GM19239 (cell line): ENCODE data around the gene PHTF2.
"Not testable (repeated sequence)": the region's sequence is repeated elsewhere in the genome, so short reads cannot be mapped to it uniquely, and the experiment has no call there.

Source experiments
- DNase-seq: peaks from one replicate; pipeline ENCODE4 v3.0.0; 2011; ENCODE audit warnings: low spot score; ENCODE audit not compliant: insufficient read length
- FAIRE-seq: peaks from 2 replicates; lab custom pipeline; 2011; peaks lifted over from hg19 to GRCh38; lab: Jason Lieb, UNC

Gene PHTF2

DNA sequence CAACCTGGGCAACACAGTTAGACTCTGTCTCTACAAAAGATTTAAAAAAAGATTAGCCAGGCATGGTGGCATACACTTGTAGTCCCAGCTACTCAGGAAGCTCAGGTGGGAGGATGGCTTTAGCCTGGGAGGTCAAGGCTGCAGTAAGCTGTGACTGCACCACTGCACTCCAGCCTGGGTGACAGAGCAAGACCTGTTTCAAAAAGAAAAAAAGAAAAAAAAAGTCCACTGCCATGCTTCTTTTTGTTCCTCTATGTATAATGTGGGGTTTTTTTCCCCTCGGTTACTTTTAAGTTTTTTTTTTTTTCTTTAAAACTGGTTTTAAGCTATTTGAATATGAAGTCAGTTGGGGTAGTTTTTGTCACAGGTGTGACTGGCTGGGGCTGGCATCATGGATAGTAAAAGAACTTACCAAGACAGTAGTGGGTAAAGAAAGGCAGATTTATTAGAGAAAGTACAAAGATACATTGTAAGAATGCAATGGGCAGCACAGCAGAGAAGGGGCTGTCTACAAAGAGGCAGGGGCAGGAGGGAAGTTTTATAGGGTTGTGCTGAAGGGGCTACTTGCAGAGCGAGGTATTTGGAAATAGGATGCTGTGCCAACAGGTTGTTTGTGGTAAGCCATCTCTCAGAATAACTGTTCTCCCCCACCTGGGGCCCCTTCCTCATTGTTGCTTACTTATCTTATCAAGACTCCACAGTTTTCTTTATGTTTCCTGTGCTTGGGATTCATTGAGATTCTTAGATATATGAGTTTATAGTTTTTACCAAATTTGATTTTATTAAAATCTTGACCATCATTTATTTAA is 177.3 kb downstream of the PHTF2 start:
- FAIRE-seq (no peak), DNase-seq (no peak)

DNA sequence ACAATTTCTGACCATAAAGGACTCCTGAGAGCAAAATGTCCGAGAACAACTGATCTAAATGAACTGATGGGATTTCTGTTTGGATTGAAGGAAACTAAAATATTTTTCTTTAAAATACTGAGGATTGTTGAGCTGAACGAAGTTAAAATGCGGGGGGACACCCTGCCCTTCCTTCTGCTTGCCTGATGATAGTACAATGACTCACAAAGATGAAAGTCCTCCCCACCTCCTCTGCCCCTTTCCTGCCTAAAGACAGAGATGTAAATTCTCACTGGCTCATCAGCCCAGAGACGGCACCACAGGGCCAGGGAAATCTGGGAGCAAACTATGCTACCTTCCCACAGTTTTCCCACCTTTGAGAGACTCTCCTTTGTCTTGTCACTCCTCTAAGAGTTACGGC is 180.6 kb downstream of the PHTF2 start:
- FAIRE-seq: no peak
- DNase-seq: no peak

DNA sequence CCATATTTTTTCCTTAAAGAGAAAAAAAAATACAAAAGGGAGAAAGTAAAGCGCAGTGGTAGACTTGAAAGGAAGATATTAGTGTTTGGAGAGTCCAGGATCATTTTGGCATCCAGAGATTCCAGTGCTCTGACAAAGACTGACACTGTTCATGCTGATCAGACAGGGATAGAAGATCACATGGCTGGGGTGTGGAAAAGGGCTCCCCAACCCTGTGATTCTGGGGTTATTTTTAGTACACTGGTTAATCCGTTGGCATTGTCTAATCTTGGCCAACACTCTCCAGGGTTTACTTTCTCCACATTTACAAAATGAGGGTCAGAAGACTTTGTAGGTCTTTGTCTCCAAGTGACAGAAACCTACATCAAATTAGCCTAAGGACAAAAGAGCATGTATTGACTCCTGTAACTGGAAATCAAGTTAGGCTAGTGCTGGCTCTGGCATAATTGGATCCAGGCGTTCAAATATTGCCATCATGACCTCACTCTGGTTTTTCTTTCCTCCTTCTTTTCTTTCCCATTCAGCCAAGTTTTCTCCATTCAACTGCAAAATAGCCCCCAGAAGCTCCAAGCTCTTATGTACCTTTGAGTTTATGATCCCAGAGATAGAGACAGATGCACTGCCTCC is 181.6 kb downstream of the PHTF2 start:
- FAIRE-seq (no peak), DNase-seq (no peak)

DNA sequence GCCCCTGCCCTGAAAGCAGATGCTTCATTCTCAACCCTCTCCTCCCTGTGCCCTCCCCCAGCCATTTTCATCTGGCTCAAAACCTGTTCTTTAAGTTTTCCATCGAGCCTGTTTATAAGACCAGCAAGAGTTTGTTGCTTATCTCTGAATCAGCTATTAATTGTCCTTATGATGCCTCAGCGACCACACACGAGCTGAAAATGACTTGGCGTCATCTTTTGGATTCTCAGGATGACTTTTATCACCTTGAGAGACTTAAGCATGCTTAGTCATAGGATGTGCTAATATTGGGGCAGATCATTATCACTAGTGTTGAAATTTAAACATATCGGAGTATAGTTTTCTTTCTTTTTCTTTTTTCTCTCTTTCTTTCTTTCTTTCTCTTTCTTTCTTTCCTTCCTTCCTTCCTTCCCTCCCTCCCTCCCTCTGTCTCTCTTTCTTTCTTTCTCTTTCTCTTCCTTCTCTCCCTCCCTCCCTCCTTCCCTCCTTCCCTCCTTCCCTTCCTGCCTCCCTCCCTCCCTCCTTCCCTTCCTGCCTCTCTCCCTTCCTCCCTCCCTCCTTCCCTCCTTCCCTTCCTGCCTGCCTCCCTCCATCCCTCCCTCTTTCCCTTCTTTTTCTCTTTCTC is 184.5 kb downstream of the PHTF2 start:
- FAIRE-seq (no peak), DNase-seq (no peak)

DNA sequence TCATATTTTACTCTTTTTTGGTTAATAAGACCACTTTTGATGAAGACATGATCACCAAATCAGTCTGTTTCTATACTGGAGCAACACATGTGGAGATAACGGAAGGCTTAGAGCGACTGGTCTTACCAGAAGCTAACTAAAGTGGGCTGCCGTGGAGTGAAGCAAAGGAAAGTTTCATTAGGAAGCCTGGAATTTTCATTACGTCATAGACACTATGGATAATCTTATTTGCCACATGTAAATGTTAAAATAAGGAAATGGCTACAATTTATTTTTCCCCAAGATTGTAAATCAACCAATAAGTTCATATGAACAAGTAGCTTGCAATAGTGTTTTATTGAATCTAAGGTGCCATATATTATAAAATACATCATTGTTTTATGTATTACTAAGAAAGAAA is 185.4 kb downstream of the PHTF2 start:
- FAIRE-seq (no peak), DNase-seq (no peak)

DNA sequence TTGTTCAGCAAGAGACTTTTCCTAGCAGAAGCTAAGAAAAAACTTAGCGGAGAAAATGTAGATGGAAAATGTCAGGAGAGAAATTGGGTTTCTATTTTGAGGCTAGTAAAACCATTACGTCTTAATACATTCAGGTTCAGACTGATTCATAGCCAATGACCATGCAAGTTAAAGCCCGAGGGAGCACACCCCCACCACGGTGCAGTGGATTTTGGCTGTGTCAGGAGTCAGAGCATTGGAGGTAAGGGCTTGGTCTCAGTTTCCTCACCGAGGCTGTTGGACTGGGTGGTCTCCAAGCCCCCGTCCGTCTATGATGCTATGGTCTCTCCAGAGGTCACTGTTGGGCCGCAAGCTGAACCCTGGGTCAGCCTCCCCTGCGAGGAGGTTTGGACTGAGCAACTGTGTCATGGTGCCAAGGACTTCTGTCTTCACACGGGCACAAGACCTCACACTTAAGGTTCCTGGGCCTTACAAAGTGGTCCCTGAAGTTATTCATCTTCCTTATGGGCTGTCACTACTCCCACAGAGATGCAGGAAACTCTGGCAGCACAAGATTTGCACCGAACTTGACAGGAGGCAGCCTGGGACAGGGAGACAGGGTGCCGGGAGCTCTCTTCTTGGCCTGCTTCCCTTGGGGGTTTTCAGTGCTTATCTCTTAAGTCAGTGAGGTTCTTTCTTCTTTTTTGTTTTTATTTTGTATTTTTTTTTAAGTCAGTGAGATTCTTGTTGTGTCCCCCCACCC is 186.8 kb downstream of the PHTF2 start:
- FAIRE-seq (no peak), DNase-seq (no peak)

DNA sequence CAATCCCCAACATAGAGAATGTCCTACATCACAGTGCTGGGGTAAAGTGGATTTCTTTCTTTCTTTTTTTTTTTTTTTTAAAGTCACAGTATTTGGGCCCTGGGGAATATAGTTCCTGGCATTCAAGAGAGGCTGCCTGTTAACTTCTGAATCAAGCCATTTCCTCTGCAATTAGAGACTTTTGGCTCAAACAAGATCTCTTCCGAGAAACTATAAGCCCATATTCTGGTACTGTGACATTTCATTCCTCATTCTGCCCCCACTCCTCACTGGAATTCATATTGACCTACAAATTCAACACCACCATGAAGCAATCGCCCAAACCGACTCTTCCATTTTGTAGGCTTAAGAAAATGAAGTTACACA is 187.4 kb downstream of the PHTF2 start:
- DNase-seq (no peak), FAIRE-seq (no peak)

DNA sequence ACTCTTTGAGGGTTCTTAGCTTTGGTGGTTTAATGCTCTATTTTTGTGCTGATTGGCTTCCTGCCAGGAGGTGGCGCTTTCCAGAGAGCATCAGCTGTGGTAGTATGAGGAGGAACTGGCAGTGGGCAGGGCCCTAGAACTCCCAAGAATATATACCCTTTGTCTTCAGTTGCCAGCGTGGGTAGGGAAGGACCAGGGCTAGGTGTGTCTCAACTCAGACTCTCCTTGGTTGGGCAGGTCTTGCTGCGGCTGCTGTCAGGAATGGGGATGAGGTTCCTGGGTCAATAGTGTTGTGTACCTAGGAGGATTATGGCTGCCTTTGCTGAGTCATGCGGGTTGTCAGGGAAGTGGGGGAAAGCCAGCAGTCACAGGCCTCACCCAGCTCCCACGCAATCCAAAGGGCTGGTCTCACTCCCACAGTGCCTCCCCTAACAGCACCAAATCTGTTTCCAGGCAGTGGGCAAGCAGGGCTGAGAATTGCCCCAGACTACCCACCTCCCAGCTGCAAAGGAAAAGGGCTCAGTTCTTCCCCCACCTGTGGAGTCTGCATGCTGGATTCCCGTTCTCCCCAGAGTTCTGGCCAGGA is 191.5 kb downstream of the PHTF2 start:
- FAIRE-seq (no peak), DNase-seq (no peak)

DNA sequence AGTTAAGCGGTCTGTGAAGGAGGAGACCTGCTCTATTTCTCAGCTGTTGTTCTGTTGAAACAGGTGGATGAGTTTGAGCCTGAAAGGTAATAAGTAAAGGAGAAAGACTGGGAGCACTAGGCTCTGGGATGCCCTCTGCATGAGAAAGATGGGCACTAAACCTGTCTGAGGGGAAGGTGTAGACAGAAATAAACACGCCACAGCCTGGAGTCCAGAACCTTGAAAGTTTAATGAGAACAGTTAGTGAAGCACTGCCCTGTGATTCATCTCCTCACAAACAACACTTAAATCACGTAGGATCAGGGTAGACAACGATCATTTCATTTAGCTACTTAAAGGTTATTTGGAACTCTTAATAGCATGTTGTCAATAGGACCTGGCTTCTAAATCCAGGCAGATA is 193.1 kb downstream of the PHTF2 start:
- DNase-seq: no peak
- FAIRE-seq: no peak

DNA sequence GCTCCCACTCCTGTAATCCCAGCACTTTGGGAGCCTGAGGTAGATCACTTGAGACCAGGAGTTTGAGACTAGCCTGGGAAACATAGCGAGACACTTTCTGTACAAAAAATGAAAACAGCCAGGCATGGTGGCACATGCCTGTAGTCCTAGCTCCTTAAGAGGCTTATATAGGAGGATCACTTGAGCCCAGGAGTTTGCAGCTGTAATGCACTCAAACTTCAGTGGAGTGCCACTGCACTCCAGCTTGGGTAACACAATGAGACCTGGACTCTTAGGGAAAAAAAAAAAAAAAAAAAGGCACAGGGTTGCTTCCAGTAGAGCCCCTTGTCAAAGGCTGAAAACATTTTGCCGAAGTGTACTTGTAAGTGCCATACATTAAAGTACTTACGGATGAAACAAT is 195.3 kb downstream of the PHTF2 start:
- no peak for DNase-seq
- no peak for FAIRE-seq

DNA sequence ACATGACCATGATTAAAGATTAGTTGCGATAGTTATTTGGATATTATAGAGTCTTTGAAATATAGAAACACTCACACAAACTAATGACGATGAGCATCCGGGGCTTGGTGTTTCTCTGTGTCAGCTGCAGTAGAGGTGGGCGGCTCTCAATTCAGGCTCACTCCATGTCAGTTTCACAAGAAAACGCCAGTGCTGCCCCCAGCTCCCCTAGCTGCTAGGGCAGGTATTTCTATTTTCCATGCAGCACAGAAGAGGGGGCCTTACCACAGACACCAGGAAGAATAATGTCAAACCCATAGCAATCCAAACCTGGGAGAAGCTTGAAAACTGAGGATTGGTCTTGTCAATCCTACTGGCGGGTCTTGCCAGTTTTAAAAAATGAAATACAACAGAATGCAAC is 197.1 kb downstream of the PHTF2 start:
- no peak for FAIRE-seq

DNA sequence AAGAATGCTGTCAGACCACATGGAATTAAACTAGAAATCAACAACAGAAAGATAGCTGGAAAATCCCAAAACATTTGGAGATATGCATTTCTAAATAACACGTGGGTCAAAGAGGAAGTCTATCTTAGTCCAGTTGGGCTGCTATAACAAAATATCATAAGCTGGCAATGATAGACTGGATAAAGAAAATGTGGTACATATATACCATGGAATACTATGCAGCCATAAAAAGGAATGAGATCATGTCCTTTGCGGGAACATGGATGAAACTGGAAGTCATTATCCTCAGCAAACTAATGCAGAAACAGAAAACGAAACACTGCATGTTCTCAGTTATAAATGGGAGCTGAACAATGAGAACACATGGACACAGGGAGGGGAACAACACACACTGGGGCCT is 200.6 kb downstream of the PHTF2 start:
- not testable (repeated sequence) for FAIRE-seq, DNase-seq

More for the DNA sequence above, 197.1 kb downstream of the PHTF2 start:
- DNase-seq: no peak

DNA sequence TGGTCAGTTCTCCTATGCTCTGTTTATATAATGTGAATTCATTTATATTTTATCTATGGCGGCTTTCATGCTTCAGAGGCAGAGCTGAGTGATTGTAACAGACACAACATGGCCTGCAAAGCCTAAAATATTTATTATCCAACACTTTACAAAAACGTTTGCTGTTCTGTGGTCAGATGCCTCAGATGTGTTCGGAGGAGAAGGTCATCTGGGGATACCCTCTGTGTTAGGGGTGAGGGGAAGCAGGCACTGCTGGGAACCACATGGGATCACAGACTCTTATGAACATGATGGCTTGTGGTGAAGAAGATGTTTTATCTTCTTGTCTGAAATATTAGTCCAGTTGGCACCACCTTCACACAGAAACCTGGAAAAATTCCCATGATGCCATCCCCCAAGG is 203.4 kb downstream of the PHTF2 start:
- DNase-seq (no peak), FAIRE-seq (no peak)

DNA sequence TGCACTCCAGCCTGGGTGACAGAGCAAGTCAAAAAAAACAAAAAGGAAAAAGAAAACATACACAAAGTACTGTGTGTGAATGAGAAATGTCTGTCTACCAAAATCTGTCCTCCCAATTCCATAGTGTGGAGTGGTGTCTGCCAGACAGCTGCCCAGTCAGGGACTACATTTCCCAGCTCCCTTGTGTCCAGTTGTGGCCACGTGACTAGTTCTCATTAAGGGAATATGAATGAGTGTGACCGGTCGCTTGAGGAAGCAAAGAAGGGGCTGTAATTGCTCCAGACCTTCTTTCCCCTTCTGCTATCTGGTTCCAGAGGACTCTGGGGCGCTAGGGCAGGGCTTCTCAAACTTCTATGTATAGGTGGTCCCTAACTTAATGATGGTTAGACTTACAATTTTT is 204.1 kb downstream of the PHTF2 start:
- FAIRE-seq (no peak), DNase-seq (no peak)

DNA sequence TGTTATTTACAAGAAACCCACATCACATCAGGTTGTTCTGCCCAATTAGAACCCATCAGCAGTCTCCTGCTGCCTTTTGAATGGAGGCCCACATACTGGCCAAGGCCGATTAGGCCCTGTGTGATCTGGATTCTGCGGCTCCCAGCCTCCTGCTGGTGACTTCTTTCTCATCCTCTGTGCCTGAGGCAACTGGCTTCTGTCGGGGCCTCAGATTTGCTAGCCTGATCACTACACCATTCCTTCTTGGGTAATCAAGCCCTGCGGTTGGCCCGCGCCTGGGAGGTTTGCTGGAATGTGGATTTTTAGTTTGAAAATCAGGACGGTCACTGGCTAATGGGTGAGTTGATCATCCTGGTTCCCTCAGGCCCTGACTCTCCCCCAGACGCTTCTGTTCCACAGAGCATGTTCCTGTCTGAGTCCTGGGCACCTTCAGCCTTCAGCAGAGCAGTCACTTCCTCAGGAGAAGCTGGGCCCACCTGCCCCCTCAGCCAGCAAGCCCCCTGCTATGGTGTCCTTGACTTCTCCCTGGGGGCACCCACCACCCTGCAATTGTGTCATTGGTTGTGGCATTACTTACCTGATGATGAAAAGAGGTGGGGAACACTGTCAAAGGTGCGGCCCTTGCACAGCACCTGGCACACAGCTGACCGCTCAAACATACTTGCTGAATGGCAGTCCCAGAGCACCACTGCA is 207.6 kb downstream of the PHTF2 start:
- no peak for FAIRE-seq
- no peak for DNase-seq
